SK-N-SH (cell line): Measurements from ENCODE around the gene CBY2. TPM values are rescaled to one million over a fixed set of nuclear protein-coding genes. Genes with fewer than 3 reads are reported as not detected.

Source experiments
- CTCF ChIA-PET: fragments of 300-600, 350-600 bp; formaldehyde crosslinking; extraction: SDS; loops from one replicate; lab custom pipeline; 2021; lab: Yijun Ruan, JAX
- POLR2A ChIA-PET: fragments of 350-600 bp; sonication (Branson Sonifier 250); formaldehyde crosslinking; extraction: SDS; loops from one replicate; lab custom pipeline; 2020; ENCODE audit warnings: antibody characterized with exemption, inconsistent platforms; lab: Yijun Ruan, JAX
- DNase-seq: peaks from one replicate; pipeline ENCODE4 v3.0.0; 2012
- H2AFZ ChIP-seq: fragments of 200-600 bp; sonication (generic); 2 replicates; pipeline ENCODE4 v1.8.1; 2016; ENCODE audit warnings: antibody characterized with exemption, mild to moderate bottlenecking, low read depth
- H3F3A ChIP-seq: fragments of 200-600 bp; sonication (generic); replicated peaks from 2 replicates; pipeline ENCODE3; 2016; ENCODE audit warnings: antibody characterized with exemption, mild to moderate bottlenecking; ENCODE audit not compliant: insufficient read depth
- H3K27ac ChIP-seq, 2 experiments: fragments of 200-500 bp in 1 of 2; fragments of 200-600 bp in 1 of 2; sonication (Bioruptor generic) in 1 of 2; sonication (generic), shearing (Covaris generic) in 1 of 2; 2 replicates each; pipeline versions ENCODE4 v1.5.1 to v1.6.1; 2014 to 2016; ENCODE audit warnings: low read depth in 2 of 2, inconsistent platforms in 1 of 2, low read length in 1 of 2, mild to moderate bottlenecking in 1 of 2, mixed read lengths in 1 of 2
- H3K27me3 ChIP-seq: fragments of 200-600 bp; sonication (generic), shearing (Covaris generic); 2 replicates; pipeline ENCODE4 v1.6.1; 2016; ENCODE audit warnings: mixed run types; ENCODE audit not compliant: insufficient read depth
- H3K36me3 ChIP-seq, 2 experiments: fragments of 200-500 bp in 1 of 2; fragments of 200-600 bp in 1 of 2; sonication (Bioruptor generic) in 1 of 2; sonication (generic) in 1 of 2; replicated peaks in 1 of 2; 2 replicates each; pipeline versions ENCODE3 to v1.5.1; 2014 to 2016; ENCODE audit warnings: low read length in 1 of 2, mild to moderate bottlenecking in 1 of 2; ENCODE audit not compliant: insufficient read depth in 2 of 2, control insufficient read depth in 1 of 2
- H3K4me1 ChIP-seq, 2 experiments: fragments of 200-500 bp in 1 of 2; fragments of 200-600 bp in 1 of 2; sonication (Bioruptor generic) in 1 of 2; sonication (generic), shearing (Covaris generic) in 1 of 2; 2 replicates each; pipeline versions ENCODE4 v1.5.1 to v1.6.1; 2014 to 2016; ENCODE audit warnings: low read depth in 1 of 2, low read length in 1 of 2, mixed run types in 1 of 2; ENCODE audit not compliant: insufficient read depth in 2 of 2, control insufficient read depth in 1 of 2
- H3K4me2 ChIP-seq: fragments of 200-600 bp; sonication (generic), shearing (Covaris generic); 2 replicates; pipeline ENCODE4 v1.6.1; 2017; ENCODE audit warnings: mixed run types
- H3K4me3 ChIP-seq, 2 experiments: fragments of 200-500 bp in 1 of 2; fragments of 200-600 bp in 1 of 2; sonication (Bioruptor generic) in 1 of 2; sonication (generic), shearing (Covaris generic) in 1 of 2; 2 replicates each; pipeline versions ENCODE4 v1.5.1 to v1.8.1; 2014 to 2016; ENCODE audit warnings: low read depth in 2 of 2, inconsistent platforms in 1 of 2, low read length in 1 of 2, mild to moderate bottlenecking in 1 of 2, mixed read lengths in 1 of 2, moderate library complexity in 1 of 2
- H3K79me2 ChIP-seq: fragments of 200-600 bp; sonication (generic); 2 replicates; pipeline ENCODE4 v1.8.1; 2017; ENCODE audit warnings: mild to moderate bottlenecking; ENCODE audit not compliant: insufficient read depth
- H3K9ac ChIP-seq: fragments of 200-600 bp; sonication (generic); 2 replicates; pipeline ENCODE4 v1.6.1; 2017; ENCODE audit warnings: mixed run types
- H3K9me2 ChIP-seq: fragments of 200-600 bp; sonication (generic); 2 replicates; pipeline ENCODE4 v1.6.1; 2017; ENCODE audit warnings: mixed run types
- H3K9me3 ChIP-seq: fragments of 200-600 bp; sonication (generic); 2 replicates; pipeline ENCODE4 v1.6.1; 2017; ENCODE audit warnings: mixed run types, mild to moderate bottlenecking, moderate library complexity
- H4K20me1 ChIP-seq: fragments of 200-600 bp; sonication (generic); 2 replicates; pipeline ENCODE4 v1.6.1; 2017; ENCODE audit warnings: mild to moderate bottlenecking, mixed run types; ENCODE audit not compliant: insufficient read depth
- CTCF ChIP-seq: fragments of 200-600 bp; sonication (generic); IDR thresholded peaks from 2 replicates; pipeline ENCODE4 v1.6.1; 2017; ENCODE audit warnings: antibody characterized with exemption, mild to moderate bottlenecking, moderate library complexity
- MAX ChIP-seq: IDR thresholded peaks from 2 replicates; pipeline ENCODE4 v1.4.0; 2012; ENCODE audit warnings: low read depth
- NFIC ChIP-seq: IDR thresholded peaks from 2 replicates; pipeline ENCODE4 v1.4.0; 2012; ENCODE audit warnings: borderline replicate concordance
- PBX3 ChIP-seq: IDR thresholded peaks from 2 replicates; pipeline ENCODE4; 2012
- RAD21 ChIP-seq: IDR thresholded peaks from 2 replicates; pipeline ENCODE4 v1.6.1; 2012; ENCODE audit warnings: mild to moderate bottlenecking, low read length
- RCOR1 ChIP-seq: fragments of 150-350 bp; IDR thresholded peaks from 2 replicates; pipeline ENCODE4 v1.6.1; 2017; ENCODE audit warnings: antibody characterized with exemption, low read length
- REST ChIP-seq: IDR thresholded peaks from 2 replicates; pipeline ENCODE4 v1.6.1; 2012; ENCODE audit warnings: mild to moderate bottlenecking, low read depth, low read length, moderate library complexity
- SIN3A ChIP-seq: IDR thresholded peaks from 2 replicates; pipeline ENCODE4 v1.6.1; 2012; ENCODE audit warnings: low read depth, mild to moderate bottlenecking, low read length, moderate library complexity, borderline replicate concordance
- TAF1 ChIP-seq: IDR thresholded peaks from 2 replicates; pipeline ENCODE4 v1.6.1; 2012; ENCODE audit warnings: low read depth, mild to moderate bottlenecking, low read length, moderate library complexity, borderline replicate concordance
- USF2 ChIP-seq: fragments of 150-350 bp; IDR thresholded peaks from 2 replicates; pipeline ENCODE4 v1.6.1; 2017; ENCODE audit warnings: antibody characterized with exemption, low read length, low read depth, borderline replicate concordance
- ZBTB33 ChIP-seq: IDR thresholded peaks from 2 replicates; pipeline ENCODE4 v1.4.0; 2012; ENCODE audit warnings: low read depth, borderline replicate concordance
- WGBS: methylation state at CpG from one replicate; pipeline ENCODE4 v1.1.6; 2017; ENCODE audit warnings: low lambda C conversion rate; 5-methylcytosine and 5-hydroxymethylcytosine counted together
- polyA plus RNA-seq, 3 experiments: library from polyadenylated mRNA; depleted of rRNA; stranded (reverse); fragments of >200 nt; gene quantifications; 2 replicates each; pipeline ENCODE4 v1.2.3, GENCODE V29; 2012

The CBY2 gene
- not detected in 2 replicates for polyA plus RNA-seq (2012; rRNA removed)
- not detected in 2 replicates for polyA plus RNA-seq (2012; cell fraction: cytosol; rRNA removed)
- not detected in 2 replicates for polyA plus RNA-seq (2012; cell fraction: nucleus; rRNA removed)

- no peaks in the 10 kb centered on the region; the same call in 1 of the 2 replicates for H3K27me3 ChIP-seq
- no peak within 1 kb of the TSS for H3K27ac ChIP-seq
- no peak within 1 kb of the TSS for H3K9ac ChIP-seq
- DNase-seq: no peak
- no peaks in the 10 kb centered on the region for H3K9me2 ChIP-seq
- WGBS: 0% methylated on average over 1 of the region's 1 CpG
- no peak within 1 kb of the TSS for H3K4me2 ChIP-seq
- H3K79me2 ChIP-seq: no peaks in the 10 kb centered on the region
- POLR2A ChIA-PET: no interaction called here
- CTCF ChIA-PET: interaction anchor here (0.5 to 1.7 kb wide), 3 partner anchors 9 to 370 kb away, joined by 3 to 7 read pairs (median 3); no protein-coding TSS in a partner anchor
- no peaks in the 10 kb centered on the region for H3K4me1 ChIP-seq
- no peak within 1 kb of the TSS for H3K4me3 ChIP-seq
- H2AFZ ChIP-seq: no peak within 1 kb of the TSS
- TF ChIP-seq ZBTB33 (no peak), NFIC (no peak), MAX (no peak), PBX3 (no peak), REST (no peak), TAF1 (no peak), USF2 (no peak), SIN3A (no peak), RCOR1 (no peak), CTCF (no peak), RAD21 (no peak)
- H3K36me3 ChIP-seq: no peaks in the 10 kb centered on the region
- H3K9me3 ChIP-seq: no peaks in the 10 kb centered on the region
- H4K20me1 ChIP-seq: no peaks in the 10 kb centered on the region
- no peaks in the 10 kb centered on the region for H3F3A ChIP-seq
Observed at GRCh38 chr13:45702088-45702487, at the start of gene CBY2. Gene CBY2 (plus strand): TSS chr13:45702320. CDS start chr13:45702391, 71 bp downstream.
